Natural killer cell (primary cell): ENCODE data around the gene SARNP. TPM values are rescaled to one million over a fixed set of nuclear protein-coding genes. Genes with fewer than 3 reads are reported as not detected.

ENCODE experiments used
- ATAC-seq, 3 donors: fragments of 150-1000 bp in 2 of 3; fragments of 200-7000 bp in 1 of 3; cut with Tn5 transposase; 1 replicate in 1 of 3; 2 replicates in 2 of 3; pipeline ENCODE4 v1.10.0; 2021; ENCODE audit warnings: mild to moderate bottlenecking in 2 of 3, moderate library complexity in 2 of 3
- DNase-seq, 2 donors: peaks; one replicate each; pipeline versions ENCODE4 v3.0.0 to v3.0.0-alpha.2; 2013 to 2021; ENCODE audit warnings: mixed read lengths in 1 of 2
- H3K27ac ChIP-seq: one replicate; pipeline ENCODE4 v1.5.1; 2013; ENCODE audit warnings: mild to moderate bottlenecking, low read length
- H3K27me3 ChIP-seq: one replicate; pipeline ENCODE4 v1.6.1; 2013; ENCODE audit warnings: low read length; ENCODE audit not compliant: control insufficient read depth, insufficient read depth
- H3K36me3 ChIP-seq: one replicate; pipeline ENCODE4 v1.6.1; 2013; ENCODE audit warnings: low read length; ENCODE audit not compliant: control insufficient read depth, insufficient read depth
- H3K4me1 ChIP-seq: one replicate; pipeline ENCODE4 v1.6.1; 2013; ENCODE audit warnings: low read length; ENCODE audit not compliant: control insufficient read depth, insufficient read depth
- H3K4me3 ChIP-seq: one replicate; pipeline ENCODE4 v1.5.1; 2013; ENCODE audit warnings: low read length
- H3K9me3 ChIP-seq: one replicate; pipeline ENCODE4 v1.6.1; 2013; ENCODE audit warnings: low read length; ENCODE audit not compliant: control insufficient read depth, insufficient read depth
- H3K27ac Mint-ChIP-seq, 2 donors: one replicate each; pipeline ENCODE4 v1.8.0; 2022; ENCODE audit warnings: mild to moderate bottlenecking in 2 of 2, mixed read lengths in 2 of 2, moderate library complexity in 1 of 2
- H3K27me3 Mint-ChIP-seq, 2 donors: one replicate each; pipeline ENCODE4 v1.8.0; 2022; ENCODE audit warnings: low read depth in 2 of 2, mixed read lengths in 2 of 2
- H3K36me3 Mint-ChIP-seq: one replicate; pipeline ENCODE4 v1.8.0; 2022; ENCODE audit warnings: mixed read lengths
- H3K4me1 Mint-ChIP-seq, 2 donors: one replicate each; pipeline ENCODE4 v1.8.0; 2022; ENCODE audit warnings: mixed read lengths in 2 of 2
- H3K4me3 Mint-ChIP-seq: one replicate; pipeline ENCODE4 v1.8.0; 2022; ENCODE audit warnings: mild to moderate bottlenecking, moderate library complexity, mixed read lengths
- H3K9me3 Mint-ChIP-seq, 2 donors: one replicate each; pipeline ENCODE4 v1.8.0; 2022; ENCODE audit warnings: mixed read lengths in 2 of 2
- CTCF ChIP-seq: fragments of 200-600 bp; IDR thresholded peaks from one replicate; pipeline ENCODE4 v1.8.0; 2022; ENCODE audit warnings: antibody characterized with exemption
- WGBS: methylation state at CpG from one replicate; pipeline ENCODE4 v1.1.7; 2013; ENCODE audit warnings: missing lambda C conversion rate; ENCODE audit not compliant: insufficient coverage; 5-methylcytosine and 5-hydroxymethylcytosine counted together
- intact Hi-C: fragments of 100-400 bp; cut with micrococcal nuclease; formaldehyde crosslinking; loops from one replicate; pipeline ENCODE4 v1.14.2; 2022
- total RNA-seq, 4 donors: library from RNA; stranded (reverse); fragments of 120-200 nt in 1 of 4; gene quantifications; one replicate each; pipeline versions ENCODE4 v1.2.3 to v1.2.4, GENCODE V29; 2013 to 2022

SARNP gene
- total RNA-seq, 3 donors from 2014 or later (not counting 1 experiment from before 2014, with no cell fraction given), result 50.5 to 57.0 (median 51.2) TPM

DNA sequence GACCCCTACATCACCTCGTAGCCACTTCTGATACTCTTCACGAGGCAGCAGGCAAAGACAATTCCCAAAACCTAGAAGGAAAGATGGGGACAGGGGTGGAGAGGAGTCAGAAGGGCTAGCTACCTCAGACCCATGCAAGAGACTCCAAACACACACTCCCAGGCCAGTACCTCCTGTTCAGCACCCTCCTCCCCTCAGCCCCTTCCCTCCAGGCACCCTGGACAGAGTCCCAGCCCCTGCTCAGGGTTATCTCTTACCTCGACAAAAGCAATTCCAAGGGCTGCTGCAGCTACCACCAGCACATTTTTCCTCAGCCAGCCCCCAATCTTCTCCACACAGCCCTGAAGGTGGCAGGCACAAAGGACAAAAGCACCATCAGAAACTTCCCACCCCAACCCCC lies 92.0 kb downstream of the SARNP start:
- intact Hi-C loops, result loop anchor here (5.0 kb wide), 1 partner anchor 207 kb away; the partner anchor contains the start of gene DGKA
- H3K4me1 Mint-ChIP-seq, result peaks cover 41 to 52% of the 10 kb centered on the region in 2 donors
- no peak overlapping the region for H3K27ac ChIP-seq
- H3K27ac Mint-ChIP-seq, result peak overlapping the region; percentile 56 to 95
- no peak for DNase-seq
- H3K4me1 ChIP-seq, result peaks cover 54% of the 10 kb centered on the region
- no peaks in the 10 kb centered on the region for H3K27me3 Mint-ChIP-seq
- peak overlapping the region; percentile 59 for H3K4me3 Mint-ChIP-seq
- H3K9me3 Mint-ChIP-seq, result no peaks in the 10 kb centered on the region
- H3K36me3 ChIP-seq, result peaks cover 29% of the 10 kb centered on the region
- no peak overlapping the region for H3K4me3 ChIP-seq
- no peak for TF ChIP-seq CTCF
- ATAC-seq, result no peak
- H3K9me3 ChIP-seq, result no peaks in the 10 kb centered on the region
- 86% methylated on average over 1 of the region's 3 CpGs for WGBS
- H3K36me3 Mint-ChIP-seq, result peaks cover 10% of the 10 kb centered on the region
- no peaks in the 10 kb centered on the region for H3K27me3 ChIP-seq

DNA sequence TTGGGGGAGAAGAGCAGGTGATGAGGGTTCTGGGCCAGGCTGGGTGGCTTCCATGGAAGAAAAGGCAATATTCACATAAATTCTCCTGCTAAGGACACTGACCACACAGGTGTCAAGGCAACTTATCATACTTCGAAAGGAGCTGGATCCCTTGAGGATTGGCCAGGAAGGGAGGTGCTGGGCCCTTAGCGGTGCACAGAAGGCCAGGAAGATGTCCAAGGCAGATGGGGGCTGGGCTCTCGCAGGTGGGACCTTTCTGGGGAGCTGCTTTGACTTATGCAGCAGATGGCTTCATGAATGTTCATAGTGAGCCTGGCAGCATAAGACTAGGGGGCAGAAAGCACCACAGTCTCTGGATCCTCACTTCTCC lies 92.6 kb downstream of the SARNP start:
- peaks cover 39 to 46% of the 10 kb centered on the region in 2 donors for H3K4me1 Mint-ChIP-seq
- intact Hi-C loops, result loop anchor here (1.0 to 5.0 kb wide), 2 partner anchors 13 to 207 kb away; partner anchors contain the start of gene DGKA
- no peak for ATAC-seq

DNA sequence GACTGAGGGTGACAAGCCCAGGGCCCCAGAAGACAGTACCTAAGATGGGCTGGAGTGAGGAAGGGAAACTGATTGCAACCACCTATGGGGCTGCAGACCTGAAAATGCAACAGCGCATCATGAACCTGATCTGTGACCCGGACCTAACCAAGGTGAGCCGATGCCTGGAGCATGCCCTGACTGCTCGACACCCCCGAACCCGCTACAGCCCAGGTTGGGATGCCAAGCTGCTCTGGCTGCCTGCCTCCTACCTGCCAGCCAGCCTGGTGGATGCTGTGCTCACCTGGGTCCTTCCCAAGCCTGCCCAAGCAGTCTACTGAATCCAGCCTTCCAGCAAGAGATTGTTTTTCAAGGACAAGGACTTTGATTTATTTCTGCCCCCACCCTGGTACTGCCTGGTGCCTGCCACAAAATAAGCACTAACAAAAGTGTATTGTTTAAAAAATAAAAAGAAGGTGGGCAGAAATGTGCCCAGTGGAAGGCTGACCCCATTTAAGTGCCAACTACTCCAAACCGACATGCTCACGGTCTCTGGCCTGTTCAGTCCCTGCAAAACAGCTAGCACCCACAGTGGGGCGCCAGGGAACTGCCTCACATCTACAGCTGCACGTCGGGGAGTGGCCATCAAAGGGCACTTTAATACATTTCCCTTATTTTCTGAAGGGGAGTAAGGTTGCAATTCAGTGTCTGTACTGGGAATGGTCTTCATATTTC lies 93.1 kb downstream of the SARNP start:
- H3K36me3 Mint-ChIP-seq, result peaks cover 10% of the 10 kb centered on the region
- H3K36me3 ChIP-seq, result peaks cover 32% of the 10 kb centered on the region
- H3K4me1 Mint-ChIP-seq, result peaks cover 34 to 40% of the 10 kb centered on the region in 2 donors
- H3K27ac Mint-ChIP-seq, result peak overlapping the region; percentile 56 to 95
- H3K9me3 Mint-ChIP-seq, result no peaks in the 10 kb centered on the region
- peaks cover 50% of the 10 kb centered on the region for H3K4me1 ChIP-seq
- WGBS, result 72% methylated on average over 9 of the region's 11 CpGs
- H3K4me3 Mint-ChIP-seq, result peak overlapping the region; percentile 30
- H3K9me3 ChIP-seq, result no peaks in the 10 kb centered on the region
- TF ChIP-seq CTCF, result peak; percentile 61
- DNase-seq, result peak; percentile 66 to 79
- H3K27me3 ChIP-seq, result no peaks in the 10 kb centered on the region
- ATAC-seq, result peak; percentile 49 to 60 (median 49)
- H3K27ac ChIP-seq, result no peak overlapping the region
- intact Hi-C loops, result loop anchor here (1.0 kb wide), 1 partner anchor 14 kb away; no protein-coding TSS in a partner anchor
- H3K4me3 ChIP-seq, result no peak overlapping the region
- no peaks in the 10 kb centered on the region for H3K27me3 Mint-ChIP-seq

More for the DNA sequence above, 92.6 kb downstream of the SARNP start:
- Histone ChIP-seq H3K27me3 (no peaks in the 10 kb centered on the region), H3K36me3 (peaks cover 29% of the 10 kb centered on the region), H3K4me1 (peaks cover 54% of the 10 kb centered on the region), H3K9me3 (no peaks in the 10 kb centered on the region), H3K4me3 (no peak overlapping the region), H3K27ac (no peak overlapping the region)
- DNase-seq, result no peak
- Mint-ChIP-seq H3K4me3 (peak overlapping the region; percentile 30), H3K9me3 (no peaks in the 10 kb centered on the region), H3K27ac (peak overlapping the region; percentile 56 to 95), H3K36me3 (peaks cover 10% of the 10 kb centered on the region), H3K27me3 (no peaks in the 10 kb centered on the region)
- no peak for TF ChIP-seq CTCF
- WGBS, result 89% methylated on average over 3 of the region's 3 CpGs
